Right hindlimb (tissue), 1 donor: ENCODE results near the gene TEKTIP1.
A peak's percentile ranks its signal among the peaks of the same experiment; 100 is the strongest.
"Not testable (repeated sequence)": the region's sequence is repeated elsewhere in the genome, so short reads cannot be mapped to it uniquely, and the experiment has no call there.

Experiments
- DNase-seq: peaks from one replicate; pipeline ENCODE4 v3.0.0-alpha.2; 2018

TEKTIP1 gene

DNA sequence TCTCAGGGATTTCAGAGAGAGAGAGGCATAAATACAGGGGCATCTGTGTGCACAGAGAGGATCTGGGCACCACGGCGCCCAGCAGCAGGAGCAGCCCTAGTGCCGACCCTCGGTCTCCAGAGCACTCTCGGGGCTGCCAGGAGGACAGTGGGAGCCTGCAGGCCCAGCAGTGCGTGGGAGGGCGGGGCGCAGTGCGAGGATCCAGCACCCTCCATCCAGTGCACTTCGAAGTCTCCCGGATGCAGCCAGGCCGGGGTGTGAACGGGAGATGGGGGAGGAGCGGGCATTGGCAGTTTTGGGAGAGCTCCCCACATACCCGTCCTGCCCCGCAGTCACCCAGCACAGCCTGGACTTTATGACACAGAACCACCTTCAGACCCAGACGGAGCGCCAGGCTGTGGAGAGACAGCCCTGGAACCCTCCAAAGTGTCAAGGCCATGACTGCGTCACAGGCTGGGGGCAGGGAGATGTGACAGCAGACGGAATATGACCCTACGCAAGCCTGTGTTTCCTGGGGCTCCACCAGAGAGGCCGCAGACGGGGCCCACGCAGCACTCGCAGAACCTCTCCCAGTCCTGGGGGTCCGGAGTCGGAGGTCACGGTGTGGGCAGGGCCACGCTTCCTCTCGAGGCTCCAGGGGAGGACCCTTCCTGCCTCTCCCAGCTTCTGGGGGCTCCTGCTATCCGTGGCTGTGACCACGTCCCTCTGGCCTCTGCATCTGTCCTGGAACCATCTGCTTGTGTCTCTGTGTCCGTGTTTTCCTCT lies 14.7 kb upstream of the TEKTIP1 start:
- no peak for DNase-seq

GRCh38 chr19:3524904-3525451 lies 14.0 kb upstream of the TEKTIP1 start:
- no peak for DNase-seq

GRCh38 chr19:3526507-3527237 lies 12.3 kb upstream of the TEKTIP1 start:
- DNase-seq, result no peak

- DNase-seq, result no peak
Observed at GRCh38 chr19:3527238-3527910, 11.6 kb upstream of the TEKTIP1 start.

DNA sequence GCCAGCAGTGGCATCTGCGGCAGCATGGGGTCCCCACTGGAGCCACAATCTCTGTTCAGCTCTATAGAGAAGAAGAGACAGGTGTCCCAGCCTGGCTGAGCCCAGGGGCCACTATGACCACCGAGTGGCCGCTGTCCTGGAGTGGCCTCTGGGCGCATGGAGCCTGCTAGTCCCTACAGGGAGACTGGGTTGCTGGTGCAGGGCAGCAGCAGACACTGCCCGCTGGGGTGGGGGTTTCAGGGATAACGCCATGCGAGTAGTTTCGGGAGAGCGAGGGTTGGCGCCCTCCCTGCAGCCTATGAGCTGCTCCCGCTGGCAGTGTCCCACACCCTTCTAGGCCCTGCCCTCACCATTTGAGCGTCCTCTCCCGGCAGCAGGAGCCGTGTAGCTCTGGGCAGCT lies 10.9 kb upstream of the TEKTIP1 start:
- DNase-seq, result no peak

GRCh38 chr19:3528539-3529211 lies 10.3 kb upstream of the TEKTIP1 start:
- DNase-seq, result no peak

- not testable (repeated sequence) for DNase-seq
Observed at GRCh38 chr19:3529299-3529698, 9.7 kb upstream of the TEKTIP1 start.

DNA sequence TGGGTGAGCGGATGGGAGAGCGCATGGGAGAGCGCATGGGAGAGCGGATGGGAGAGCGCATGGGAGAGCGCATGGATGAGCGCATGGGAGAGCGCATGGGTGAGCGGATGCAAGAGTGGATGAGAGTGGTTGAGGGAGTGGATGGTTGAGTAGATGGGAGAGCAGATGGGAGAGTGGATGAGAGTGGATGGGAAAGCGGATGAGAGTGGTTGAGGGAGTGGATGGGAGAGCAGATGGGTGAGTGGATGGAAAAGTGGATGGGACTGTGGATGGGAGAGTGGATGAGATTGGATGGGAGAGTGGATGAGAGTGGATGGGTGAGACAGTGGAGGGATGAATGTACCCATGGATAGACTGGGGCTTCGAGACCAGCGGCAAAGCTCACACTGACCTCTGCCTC lies 8.6 kb upstream of the TEKTIP1 start:
- DNase-seq, result no peak

DNA sequence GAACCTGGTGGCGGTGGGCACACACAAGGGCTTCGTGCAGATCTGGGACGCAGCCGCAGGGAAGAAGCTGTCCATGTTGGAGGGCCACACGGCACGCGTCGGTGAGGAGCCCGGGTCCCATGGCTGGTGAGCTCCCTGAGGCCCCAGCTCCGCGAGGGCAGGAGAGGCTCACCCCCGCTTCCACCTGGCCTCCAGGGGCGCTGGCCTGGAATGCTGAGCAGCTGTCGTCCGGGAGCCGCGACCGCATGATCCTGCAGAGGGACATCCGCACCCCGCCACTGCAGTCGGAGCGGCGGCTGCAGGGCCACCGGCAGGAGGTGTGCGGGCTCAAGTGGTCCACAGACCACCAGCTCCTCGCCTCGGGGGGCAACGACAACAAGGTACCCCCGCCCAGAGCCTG lies 7.3 kb upstream of the TEKTIP1 start:
- no peak for DNase-seq

DNA sequence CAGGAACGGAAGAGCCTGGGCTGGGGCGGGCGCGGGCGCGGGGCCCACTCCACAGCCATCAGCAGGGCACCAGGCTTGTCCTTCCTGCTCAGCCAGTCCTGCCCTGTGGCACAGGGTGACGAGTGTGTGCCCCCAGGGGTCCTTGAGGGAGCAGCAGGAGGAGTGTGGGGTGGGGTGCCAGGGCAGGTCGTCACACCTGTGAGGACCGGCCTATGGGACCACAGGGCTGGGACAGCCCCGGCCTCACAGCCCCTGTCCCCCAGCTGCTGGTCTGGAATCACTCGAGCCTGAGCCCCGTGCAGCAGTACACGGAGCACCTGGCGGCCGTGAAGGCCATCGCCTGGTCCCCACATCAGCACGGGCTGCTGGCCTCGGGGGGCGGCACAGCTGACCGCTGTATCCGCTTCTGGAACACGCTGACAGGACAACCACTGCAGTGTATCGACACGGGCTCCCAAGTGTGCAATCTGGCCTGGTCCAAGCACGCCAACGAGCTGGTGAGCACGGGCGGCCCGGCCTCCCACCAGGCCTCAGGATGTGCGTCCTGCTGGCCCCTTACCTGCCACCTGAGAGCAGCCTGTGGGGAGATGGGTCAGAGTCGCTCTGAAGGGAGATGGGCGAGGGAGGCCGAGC lies 6.7 kb upstream of the TEKTIP1 start:
- no peak for DNase-seq

DNA sequence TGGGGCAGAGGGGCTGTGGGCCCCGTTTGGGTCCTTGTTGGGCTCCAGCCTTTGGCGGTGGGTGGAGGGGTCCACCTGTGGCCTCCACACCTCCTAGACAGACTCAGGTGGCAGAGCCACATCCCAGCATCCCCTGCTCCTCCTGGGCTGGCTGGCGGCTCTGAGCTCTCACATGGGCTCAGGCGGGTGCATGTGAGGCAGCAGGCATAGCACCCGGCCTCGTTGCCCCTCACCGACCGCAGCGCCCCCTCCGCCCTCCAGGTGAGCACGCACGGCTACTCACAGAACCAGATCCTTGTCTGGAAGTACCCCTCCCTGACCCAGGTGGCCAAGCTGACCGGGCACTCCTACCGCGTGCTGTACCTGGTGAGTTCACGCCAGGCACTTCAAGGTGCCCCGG lies 5.9 kb upstream of the TEKTIP1 start:
- no peak for DNase-seq

DNA sequence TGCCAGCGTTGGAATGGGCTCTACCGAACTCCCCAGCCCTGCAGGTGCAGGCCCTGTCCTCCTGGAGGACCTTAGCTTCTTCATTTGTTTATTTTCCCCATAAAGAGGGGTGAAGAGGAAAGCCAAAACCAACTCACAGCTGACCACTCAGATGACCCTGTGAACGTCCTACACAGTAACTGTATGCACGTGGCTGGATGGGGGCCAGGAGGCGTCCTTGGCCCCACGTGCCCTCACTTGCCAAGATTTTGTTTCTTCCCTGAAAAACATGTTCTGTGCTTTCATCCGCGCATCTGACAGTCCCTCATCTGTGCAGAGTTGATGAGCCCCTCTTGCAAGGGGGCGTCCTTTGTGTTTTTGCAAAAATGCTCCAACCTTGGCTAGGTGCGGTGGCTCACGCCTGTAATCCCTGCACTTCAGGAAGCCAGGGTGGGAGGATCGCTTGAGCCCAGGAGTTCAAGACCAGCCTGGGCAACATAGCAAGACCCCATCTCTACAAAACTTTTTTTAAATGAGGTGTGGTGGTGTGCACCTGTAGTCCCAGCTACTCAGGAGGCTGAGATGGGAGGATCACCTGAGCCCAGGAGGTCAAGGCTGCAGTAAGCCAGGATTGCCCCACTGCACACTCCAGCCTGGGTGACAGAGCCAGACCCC lies 5.3 kb upstream of the TEKTIP1 start:
- no peak for DNase-seq

GRCh38 chr19:3534375-3535234 lies 4.4 kb upstream of the TEKTIP1 start:
- DNase-seq, result no peak

DNA sequence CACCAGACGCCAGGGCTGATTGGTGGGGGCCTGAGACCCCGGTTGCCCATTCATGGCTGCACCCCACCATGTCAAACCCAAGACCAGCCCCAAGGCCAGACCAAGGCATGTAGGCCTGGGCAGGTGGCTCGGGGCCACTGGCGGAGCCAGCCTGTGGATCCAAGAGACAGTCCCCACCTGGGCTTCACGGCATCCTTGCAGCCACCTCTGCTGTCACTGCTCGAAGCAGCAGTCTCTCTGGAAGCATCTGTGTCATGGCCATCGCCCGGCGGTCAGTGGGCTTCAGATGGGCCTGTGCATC lies 3.8 kb upstream of the TEKTIP1 start:
- no peak for DNase-seq

- DNase-seq, result no peak
Observed at GRCh38 chr19:3535563-3535965, 3.4 kb upstream of the TEKTIP1 start.

- no peak for DNase-seq
Observed at GRCh38 chr19:3535981-3536380, 3.0 kb upstream of the TEKTIP1 start.

GRCh38 chr19:3536429-3537100 lies 2.4 kb upstream of the TEKTIP1 start:
- peak; percentile 74 for DNase-seq

- DNase-seq, result no peak
Observed at GRCh38 chr19:3537101-3537437, 1.9 kb upstream of the TEKTIP1 start.

DNA sequence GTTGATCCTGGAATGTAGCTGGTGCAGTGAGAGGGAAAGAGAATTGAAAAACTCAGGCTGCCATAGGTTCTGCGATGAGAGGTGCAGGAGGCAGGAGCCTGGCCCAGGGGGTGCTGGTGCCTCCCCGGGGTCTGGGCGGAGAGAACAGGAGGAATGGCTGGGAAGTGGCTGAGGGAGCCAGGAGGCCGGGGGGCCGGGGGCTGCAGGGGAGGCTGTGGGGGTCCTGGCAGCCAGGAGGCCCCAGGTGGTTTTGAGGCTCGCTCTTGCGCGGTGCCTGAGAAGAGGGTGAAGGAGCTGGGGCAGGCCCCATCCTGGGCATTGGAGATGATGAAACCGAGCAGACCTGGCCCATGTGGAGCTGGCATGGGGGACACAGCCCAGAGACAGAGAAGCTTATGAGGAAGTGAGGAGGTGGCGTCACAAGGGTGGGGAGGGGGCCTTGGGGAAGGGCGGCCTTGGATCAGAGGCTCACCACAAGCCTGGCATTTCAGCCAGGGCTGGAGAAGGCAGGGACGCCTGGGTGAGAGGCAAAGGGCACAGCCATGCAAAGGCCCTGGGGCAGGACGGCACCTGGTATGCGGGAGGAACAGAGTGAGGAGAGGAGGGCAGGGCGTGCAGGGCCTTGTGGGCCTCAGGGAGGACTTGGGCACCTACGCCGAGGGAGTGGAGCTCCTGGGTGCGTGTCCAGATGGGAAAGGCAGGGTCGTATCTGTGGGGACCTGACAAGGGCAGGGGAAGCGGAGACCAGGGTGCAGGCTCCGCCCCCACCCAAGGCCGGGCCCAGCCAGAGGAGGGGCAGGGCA lies 1.3 kb upstream of the TEKTIP1 start:
- no peak for DNase-seq
